CD8-positive, alpha-beta memory T cell (primary cell): ENCODE results near the gene MAML2. TPM values are rescaled to one million over a fixed set of nuclear protein-coding genes. Genes with fewer than 3 reads are reported as not detected.

Experiments
- CTCF ChIA-PET: fragments of 350-600 bp; sonication (Branson Sonifier 250); formaldehyde crosslinking; loops from one replicate; lab custom pipeline; 2021; ENCODE audit warnings: antibody characterized with exemption; lab: Charles Lee
- POLR2A ChIA-PET: fragments of 350-600 bp; sonication (Branson Sonifier 250); formaldehyde crosslinking; loops from one replicate; lab custom pipeline; 2021; ENCODE audit warnings: antibody characterized with exemption; lab: Charles Lee
- DNase-seq, 5 donors: peaks; one replicate each; pipeline versions ENCODE4 v3.0.0 to v3.0.0-alpha.2; 2020 to 2022; ENCODE audit warnings: mixed read lengths in 1 of 5
- H3K27ac ChIP-seq: one replicate; pipeline ENCODE4 v1.7.0; 2013; ENCODE audit warnings: low read depth, mild to moderate bottlenecking, low read length, moderate library complexity
- H3K27me3 ChIP-seq: 2 replicates; pipeline ENCODE4 v1.7.0; 2013; ENCODE audit warnings: low read length, mild to moderate bottlenecking; ENCODE audit not compliant: insufficient read depth, poor library complexity, severe bottlenecking
- H3K36me3 ChIP-seq: 2 replicates; pipeline ENCODE4 v1.7.0; 2013; ENCODE audit warnings: mild to moderate bottlenecking, low read length, moderate library complexity; ENCODE audit not compliant: insufficient read depth
- H3K4me1 ChIP-seq: 2 replicates; pipeline ENCODE4 v1.7.0; 2013; ENCODE audit warnings: mild to moderate bottlenecking, low read length, moderate library complexity; ENCODE audit not compliant: insufficient read depth
- H3K4me3 ChIP-seq: 2 replicates; pipeline ENCODE4 v1.7.0; 2013; ENCODE audit warnings: mild to moderate bottlenecking, low read length
- H3K9me3 ChIP-seq: 2 replicates; pipeline ENCODE4 v1.7.0; 2013; ENCODE audit warnings: mild to moderate bottlenecking, low read length
- H3K27ac Mint-ChIP-seq, 8 donors: one replicate each; pipeline ENCODE4 v1.8.0; 2020 to 2021; ENCODE audit warnings: mixed read lengths in 8 of 8, mild to moderate bottlenecking in 6 of 8, inconsistent platforms in 3 of 8, moderate library complexity in 3 of 8
- H3K27me3 Mint-ChIP-seq, 2 donors: one replicate each; pipeline ENCODE4 v1.8.0; 2020 to 2021; ENCODE audit warnings: mixed read lengths in 2 of 2, mild to moderate bottlenecking in 1 of 2, moderate library complexity in 1 of 2
- H3K36me3 Mint-ChIP-seq, 3 donors: one replicate each; pipeline ENCODE4 v1.8.0; 2020 to 2021; ENCODE audit warnings: mixed read lengths in 3 of 3, inconsistent platforms in 1 of 3, mild to moderate bottlenecking in 1 of 3
- H3K4me1 Mint-ChIP-seq, 3 donors: one replicate each; pipeline ENCODE4 v1.8.0; 2020 to 2021; ENCODE audit warnings: mixed read lengths in 3 of 3, inconsistent platforms in 1 of 3, mild to moderate bottlenecking in 1 of 3
- H3K4me3 Mint-ChIP-seq, 7 donors: one replicate each; pipeline ENCODE4 v1.8.0; 2020 to 2021; ENCODE audit warnings: mixed read lengths in 7 of 7, mild to moderate bottlenecking in 6 of 7, moderate library complexity in 4 of 7, inconsistent platforms in 2 of 7
- H3K9me3 Mint-ChIP-seq, 5 donors: one replicate each; pipeline ENCODE4 v1.8.0; 2020 to 2022; ENCODE audit warnings: mixed read lengths in 5 of 5, mild to moderate bottlenecking in 3 of 5, moderate library complexity in 2 of 5, inconsistent platforms in 1 of 5
- polyA plus RNA-seq: library from polyadenylated mRNA; unstranded; fragments of 300-500 nt; fragmentation: Illumina TruSeq; gene quantifications from one replicate; pipeline ENCODE4 v1.2.3, GENCODE V29; 2021
- total RNA-seq, 2 experiments: library from RNA; stranded (reverse); gene quantifications; one replicate each; pipeline ENCODE4 v1.2.3, GENCODE V29; 2021

Gene MAML2
- total and polyA plus RNA-seq, 3 experiments from 2014 or later, result 11.1 to 15.9 (median 15.6) TPM

DNA sequence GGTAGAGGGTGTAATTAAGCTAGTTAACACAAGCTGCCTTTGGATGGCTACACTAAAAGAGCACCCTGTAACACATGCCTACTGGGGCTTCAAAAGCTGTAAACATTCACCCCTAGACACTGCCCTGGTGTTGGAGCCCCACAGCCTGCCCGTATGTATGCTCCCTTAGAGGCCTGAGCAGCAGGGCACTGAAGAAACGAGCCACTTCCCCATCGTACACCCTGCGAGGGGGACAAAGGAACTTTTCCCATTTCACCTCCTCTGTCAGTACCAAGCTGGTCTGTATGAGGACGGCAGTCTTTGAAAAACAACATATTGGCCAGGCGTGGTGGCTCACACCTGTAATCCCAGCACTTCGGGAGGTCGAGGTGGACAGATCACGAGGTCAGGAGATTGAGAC lies 77.0 kb downstream of the MAML2 start:
- Mint-ChIP-seq H3K4me1 (peaks cover 70 to 88% (median 86%) of the 10 kb centered on the region in 3 donors), H3K36me3 (peaks cover 5 to 10% (median 10%) of the 10 kb centered on the region in 3 donors), H3K27me3 (no peaks in the 10 kb centered on the region), H3K4me3 (peak overlapping the region in 2 of 7 donors; percentile 15 to 27), H3K27ac (peak overlapping the region in 7 of 8 donors; percentile 43 to 95 (median 66)), H3K9me3 (peaks cover 0 to 8% (median 0%) of the 10 kb centered on the region in 5 donors)
- Histone ChIP-seq H3K27ac (no peak overlapping the region), H3K4me3 (no peak overlapping the region), H3K27me3 (no peaks in the 10 kb centered on the region), H3K36me3 (no peaks in the 10 kb centered on the region), H3K4me1 (peaks cover 62% of the 10 kb centered on the region), H3K9me3 (no peaks in the 10 kb centered on the region)
- POLR2A ChIA-PET, result no interaction called here
- CTCF ChIA-PET, result interaction anchor here (1.4 to 2.2 kb wide), 3 partner anchors 10 to 174 kb away, joined by 3 to 15 read pairs (median 4); partner anchors contain the start of gene MAML2
- no peak for DNase-seq

- Histone ChIP-seq H3K27me3 (no peaks in the 10 kb centered on the region), H3K4me3 (no peak overlapping the region), H3K27ac (no peak overlapping the region), H3K36me3 (no peaks in the 10 kb centered on the region), H3K4me1 (peaks cover 69% of the 10 kb centered on the region), H3K9me3 (no peaks in the 10 kb centered on the region)
- no peaks in the 10 kb centered on the region for H3K27me3 Mint-ChIP-seq
- H3K36me3 Mint-ChIP-seq, result peaks cover 3 to 8% (median 5%) of the 10 kb centered on the region in 3 donors
- DNase-seq, result no peak
- peaks cover 74 to 93% (median 89%) of the 10 kb centered on the region in 3 donors for H3K4me1 Mint-ChIP-seq
- POLR2A ChIA-PET, result no interaction called here
- peaks cover 0 to 8% (median 0%) of the 10 kb centered on the region in 5 donors for H3K9me3 Mint-ChIP-seq
- peak overlapping the region in 1 of 7 donors; percentile 30 for H3K4me3 Mint-ChIP-seq
- CTCF ChIA-PET, result interaction anchor here (1.4 to 2.2 kb wide), 2 partner anchors 77 to 173 kb away, joined by 3 to 15 read pairs; partner anchors contain the start of gene MAML2
- peak overlapping the region; percentile 50 to 98 (median 80) for H3K27ac Mint-ChIP-seq
Observed at GRCh38 chr11:96265220-96265737, 77.7 kb downstream of the MAML2 start.

DNA sequence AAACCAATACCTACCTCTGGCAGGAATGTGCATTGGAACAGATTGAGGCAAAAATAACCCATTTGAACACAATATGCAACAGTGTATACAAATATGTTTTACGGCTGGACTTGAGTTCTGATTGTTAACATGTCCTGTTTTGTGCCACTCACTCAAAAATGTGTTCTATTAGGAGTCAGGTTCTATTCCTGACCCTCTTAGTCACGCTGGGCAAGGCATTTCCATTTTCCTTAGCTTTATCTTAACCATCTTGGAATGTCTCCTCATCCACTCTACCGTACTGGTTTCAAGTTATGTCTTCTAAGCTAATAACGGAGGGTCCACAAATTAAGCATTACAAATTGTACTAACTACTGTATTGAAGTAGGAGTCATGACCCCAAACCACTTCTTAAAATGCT lies 78.6 kb downstream of the MAML2 start:
- Histone ChIP-seq H3K27me3 (no peaks in the 10 kb centered on the region), H3K9me3 (no peaks in the 10 kb centered on the region), H3K4me1 (peaks cover 78% of the 10 kb centered on the region), H3K4me3 (no peak overlapping the region), H3K36me3 (no peaks in the 10 kb centered on the region), H3K27ac (no peak overlapping the region)
- ChIA-PET CTCF (interaction anchor here (0.8 to 1.3 kb wide), 3 partner anchors 75 to 208 kb away, joined by 3 to 4 read pairs (median 3); partner anchors contain the start of gene MAML2), POLR2A (no interaction called here)
- peaks cover 0 to 8% (median 0%) of the 10 kb centered on the region in 5 donors for H3K9me3 Mint-ChIP-seq
- no peak overlapping the region for H3K4me3 Mint-ChIP-seq
- peaks cover 79 to 94% (median 93%) of the 10 kb centered on the region in 3 donors for H3K4me1 Mint-ChIP-seq
- peak overlapping the region in 5 of 8 donors; percentile 11 to 82 (median 50) for H3K27ac Mint-ChIP-seq
- DNase-seq, result no peak
- H3K36me3 Mint-ChIP-seq, result peaks cover 0 to 3% (median 3%) of the 10 kb centered on the region in 3 donors
- H3K27me3 Mint-ChIP-seq, result no peaks in the 10 kb centered on the region

DNA sequence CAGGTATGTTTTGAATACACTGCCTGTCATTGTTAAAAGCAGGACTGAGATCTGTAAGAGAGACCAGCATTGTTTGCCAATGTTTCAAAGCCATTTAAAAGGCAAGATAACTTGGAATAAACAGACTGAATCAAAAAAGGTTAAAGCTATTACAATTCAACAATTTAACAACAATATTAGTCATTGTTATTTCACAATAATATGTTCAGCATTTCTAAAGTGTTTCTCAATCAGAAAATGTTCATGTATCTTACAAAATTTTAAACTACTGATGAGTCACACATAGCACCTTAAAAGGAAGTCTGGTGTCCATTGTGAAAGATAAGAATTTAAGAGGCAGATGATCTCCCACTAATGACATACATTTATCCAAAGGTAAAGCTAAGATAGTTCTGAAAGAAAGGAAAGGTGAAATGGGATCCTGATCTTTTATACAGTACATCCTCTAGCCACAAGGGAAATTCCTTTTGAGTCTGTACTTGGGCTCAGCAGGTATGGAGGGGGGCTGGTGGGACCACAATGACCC lies 79.7 kb downstream of the MAML2 start:
- Mint-ChIP-seq H3K9me3 (no peaks in the 10 kb centered on the region), H3K27ac (peak overlapping the region in 5 of 8 donors; percentile 4 to 23 (median 15))
- H3K4me1 ChIP-seq, result peaks cover 85% of the 10 kb centered on the region

DNA sequence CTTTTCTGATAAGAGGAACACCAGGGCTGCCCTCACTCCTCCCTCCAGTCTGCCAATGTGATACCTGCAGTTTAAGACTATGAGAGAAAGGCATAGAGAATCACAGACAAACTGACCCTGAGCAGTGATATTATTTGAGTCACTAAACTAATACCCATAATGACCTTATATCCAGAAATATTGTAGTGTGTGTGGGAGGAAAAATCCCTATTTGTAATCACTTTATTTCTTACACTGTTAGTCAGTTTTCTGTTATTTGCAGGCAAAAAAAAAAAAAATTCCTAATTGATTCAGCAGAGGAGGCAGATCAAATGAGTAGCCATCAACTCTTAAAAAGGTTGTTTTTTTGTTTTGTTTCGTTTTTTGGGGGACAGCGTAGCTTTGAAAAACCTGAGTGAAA lies 82.5 kb downstream of the MAML2 start:
- no peaks in the 10 kb centered on the region for H3K36me3 ChIP-seq
- H3K4me1 ChIP-seq, result peaks cover 85% of the 10 kb centered on the region
- Mint-ChIP-seq H3K4me1 (peaks cover 85 to 94% (median 94%) of the 10 kb centered on the region in 3 donors), H3K27ac (peak overlapping the region; percentile 43 to 99 (median 94)), H3K4me3 (peak overlapping the region in 1 of 7 donors; percentile 81), H3K36me3 (peaks cover 0 to 4% (median 0%) of the 10 kb centered on the region in 3 donors), H3K9me3 (no peaks in the 10 kb centered on the region), H3K27me3 (no peaks in the 10 kb centered on the region)
- no peaks in the 10 kb centered on the region for H3K9me3 ChIP-seq
- no peak for DNase-seq
- no peaks in the 10 kb centered on the region for H3K27me3 ChIP-seq
- no peak overlapping the region for H3K27ac ChIP-seq
- H3K4me3 ChIP-seq, result no peak overlapping the region
- POLR2A ChIA-PET, result no interaction called here
- CTCF ChIA-PET, result interaction anchor here (1.5 kb wide), 1 partner anchor 83 kb away, joined by 5 read pairs; the partner anchor contains the start of gene MAML2

More for the DNA sequence above, 79.7 kb downstream of the MAML2 start:
- H3K27ac ChIP-seq, result no peak overlapping the region
- peaks cover 0 to 2% (median 0%) of the 10 kb centered on the region in 3 donors for H3K36me3 Mint-ChIP-seq
- no peaks in the 10 kb centered on the region for H3K36me3 ChIP-seq
- no peak overlapping the region for H3K4me3 ChIP-seq
- H3K27me3 Mint-ChIP-seq, result no peaks in the 10 kb centered on the region
- no peaks in the 10 kb centered on the region for H3K9me3 ChIP-seq
- DNase-seq, result no peak
- ChIA-PET CTCF (interaction anchor here (1.3 kb wide), 1 partner anchor 80 kb away, joined by 4 read pairs; the partner anchor contains the start of gene MAML2), POLR2A (no interaction called here)
- H3K27me3 ChIP-seq, result no peaks in the 10 kb centered on the region
- no peak overlapping the region for H3K4me3 Mint-ChIP-seq
- H3K4me1 Mint-ChIP-seq, result peaks cover 80 to 96% (median 94%) of the 10 kb centered on the region in 3 donors

DNA sequence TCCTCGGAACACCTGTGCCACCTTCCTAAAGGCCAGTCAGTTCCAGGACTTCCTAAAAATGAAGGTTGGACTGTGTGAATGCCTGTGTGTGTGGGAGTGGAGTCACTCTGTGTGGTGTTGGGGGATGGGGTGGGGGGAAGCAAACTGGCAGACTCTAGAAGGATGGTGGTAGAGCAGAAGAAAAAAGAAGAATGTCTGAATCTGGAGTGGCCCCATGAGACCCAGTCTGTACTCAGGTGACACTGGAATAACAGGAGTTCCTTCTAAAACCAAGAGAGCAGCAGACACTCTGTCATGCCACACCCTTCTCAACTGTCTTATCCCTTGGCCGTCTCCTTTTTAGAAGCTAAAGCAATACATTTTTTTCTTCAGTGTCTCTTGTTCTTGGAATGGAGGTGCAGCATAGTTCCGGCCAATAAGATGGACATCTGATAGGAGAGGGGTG lies 82.9 kb downstream of the MAML2 start:
- Histone ChIP-seq H3K27ac (peak overlapping the region; percentile 21), H3K4me1 (peaks cover 85% of the 10 kb centered on the region), H3K4me3 (no peak overlapping the region), H3K36me3 (no peaks in the 10 kb centered on the region), H3K9me3 (no peaks in the 10 kb centered on the region), H3K27me3 (no peaks in the 10 kb centered on the region)
- no peaks in the 10 kb centered on the region for H3K9me3 Mint-ChIP-seq
- peaks cover 0 to 4% (median 0%) of the 10 kb centered on the region in 3 donors for H3K36me3 Mint-ChIP-seq
- CTCF ChIA-PET, result interaction anchor here (1.0 kb wide), 1 partner anchor 83 kb away, joined by 4 read pairs; the partner anchor contains the start of gene MAML2
- H3K27ac Mint-ChIP-seq, result peak overlapping the region; percentile 80 to 99 (median 96)
- POLR2A ChIA-PET, result interaction anchor here (0.8 kb wide), 1 partner anchor 17 kb away, joined by 5 read pairs; no protein-coding TSS in a partner anchor
- peak overlapping the region in 3 of 7 donors; percentile 34 to 81 (median 80) for H3K4me3 Mint-ChIP-seq
- no peak for DNase-seq
- peaks cover 85 to 94% (median 94%) of the 10 kb centered on the region in 3 donors for H3K4me1 Mint-ChIP-seq
- H3K27me3 Mint-ChIP-seq, result no peaks in the 10 kb centered on the region

DNA sequence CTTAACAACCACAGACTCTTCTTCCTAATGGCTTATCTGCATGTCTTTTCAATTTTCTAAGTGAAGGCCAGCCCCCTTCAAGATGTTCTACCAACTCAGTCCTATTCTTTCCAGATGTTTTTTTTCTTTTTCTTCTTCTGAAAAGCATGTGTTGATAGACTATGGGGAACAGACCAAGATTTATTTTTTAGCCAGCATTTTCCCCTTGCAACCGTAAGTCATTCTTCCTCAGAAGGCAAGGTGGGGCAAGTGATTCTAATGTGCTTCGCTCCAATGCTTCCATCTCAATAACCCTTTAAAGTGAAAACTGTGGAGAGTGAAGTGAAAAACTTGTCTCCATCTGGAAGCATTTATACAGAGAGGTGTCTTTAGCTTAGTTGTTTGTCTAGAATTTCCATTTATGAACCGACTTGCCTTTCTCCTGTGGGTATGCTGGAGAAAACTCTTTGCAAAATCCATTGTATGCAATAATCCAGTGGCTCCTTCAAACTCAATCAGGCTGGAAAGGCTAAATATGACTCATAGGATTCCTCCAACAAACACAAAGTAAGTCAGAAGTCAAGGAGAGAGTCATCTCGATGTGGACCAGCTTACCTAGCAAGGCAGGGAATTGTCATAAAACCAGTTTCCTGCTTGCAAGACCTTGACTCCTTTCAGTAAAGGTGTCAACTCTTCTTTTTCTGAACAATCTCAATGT lies 83.7 kb downstream of the MAML2 start:
- Histone ChIP-seq H3K4me1 (peaks cover 86% of the 10 kb centered on the region), H3K36me3 (no peaks in the 10 kb centered on the region), H3K4me3 (peak overlapping the region; percentile 11), H3K27ac (peak overlapping the region; percentile 21), H3K9me3 (no peaks in the 10 kb centered on the region), H3K27me3 (no peaks in the 10 kb centered on the region)
- Mint-ChIP-seq H3K4me3 (peak overlapping the region; percentile 13 to 81 (median 77)), H3K27me3 (no peaks in the 10 kb centered on the region), H3K36me3 (peaks cover 0 to 2% (median 0%) of the 10 kb centered on the region in 3 donors), H3K4me1 (peaks cover 86 to 94% (median 94%) of the 10 kb centered on the region in 3 donors), H3K9me3 (no peaks in the 10 kb centered on the region), H3K27ac (peak overlapping the region; percentile 91 to 99 (median 96))
- POLR2A ChIA-PET, result interaction anchor here (0.6 to 1.6 kb wide), 3 partner anchors 8 to 16 kb away, joined by 3 to 5 read pairs (median 3); no protein-coding TSS in a partner anchor
- CTCF ChIA-PET, result interaction anchor here (1.0 to 1.4 kb wide), 2 partner anchors 16 to 84 kb away, joined by 4 to 7 read pairs; partner anchors contain the start of gene MAML2
- no peak for DNase-seq
